ENCODE measurements around the gene ADGRF1. TPM values are rescaled to one million over a fixed set of nuclear protein-coding genes. Genes with fewer than 3 reads are reported as not detected.

The ADGRF1 gene
- total RNA-seq, 1 donor from 2014 or later = not detected

- DNase-seq (ENCODE audit: low spot score) = no peak
- H3K4me3 Mint-ChIP-seq = no peak overlapping the region
- no peaks in the 10 kb centered on the region for H3K9me3 Mint-ChIP-seq
- no peaks in the 10 kb centered on the region for H3K36me3 Mint-ChIP-seq (ENCODE audit: low read depth)
- H3K27me3 Mint-ChIP-seq (ENCODE audit: insufficient read depth) = peaks cover 9% of the 10 kb centered on the region
- no peak overlapping the region for H3K27ac Mint-ChIP-seq
- H3K4me1 Mint-ChIP-seq (ENCODE audit: low read depth) = no peaks in the 10 kb centered on the region
- intact Hi-C loops (cut with micrococcal nuclease) = no loop called here
These were observed 31.3 kb upstream of the ADGRF1 start for GRCh38 chr6:47073125-47074110.

- intact Hi-C loops (cut with micrococcal nuclease) = no loop called here
- Mint-ChIP-seq H3K9me3 (no peaks in the 10 kb centered on the region), H3K4me1 (ENCODE audit: low read depth) (no peaks in the 10 kb centered on the region), H3K27me3 (ENCODE audit: insufficient read depth) (peaks cover 9% of the 10 kb centered on the region), H3K36me3 (ENCODE audit: low read depth) (no peaks in the 10 kb centered on the region), H3K4me3 (no peak overlapping the region), H3K27ac (no peak overlapping the region)
- no peak for DNase-seq (ENCODE audit: low spot score)
These were observed 30.5 kb upstream of the ADGRF1 start for GRCh38 chr6:47072667-47073066.

GRCh38 chr6:47071681-47072080 lies 29.5 kb upstream of the ADGRF1 start:
- intact Hi-C loops (cut with micrococcal nuclease) = no loop called here

GRCh38 chr6:47070461-47070860 lies 28.3 kb upstream of the ADGRF1 start:
- Mint-ChIP-seq H3K4me1 (ENCODE audit: low read depth) (no peaks in the 10 kb centered on the region), H3K27me3 (ENCODE audit: insufficient read depth) (peaks cover 3% of the 10 kb centered on the region), H3K36me3 (ENCODE audit: low read depth) (no peaks in the 10 kb centered on the region), H3K9me3 (no peaks in the 10 kb centered on the region), H3K4me3 (no peak overlapping the region), H3K27ac (no peak overlapping the region)
- intact Hi-C loops (cut with micrococcal nuclease) = no loop called here
- no peak for DNase-seq (ENCODE audit: low spot score)

More at GRCh38 chr6:47071681-47072080, 29.5 kb upstream of the ADGRF1 start:
- Mint-ChIP-seq H3K4me3 (no peak overlapping the region), H3K36me3 (ENCODE audit: low read depth) (no peaks in the 10 kb centered on the region), H3K4me1 (ENCODE audit: low read depth) (no peaks in the 10 kb centered on the region), H3K27me3 (ENCODE audit: insufficient read depth) (peaks cover 3% of the 10 kb centered on the region), H3K27ac (no peak overlapping the region), H3K9me3 (no peaks in the 10 kb centered on the region)
- DNase-seq (ENCODE audit: low spot score) = no peak

GRCh38 chr6:47069156-47069555 lies 27.0 kb upstream of the ADGRF1 start:
- DNase-seq (ENCODE audit: low spot score) = no peak
- no peaks in the 10 kb centered on the region for H3K4me1 Mint-ChIP-seq (ENCODE audit: low read depth)
- intact Hi-C loops (cut with micrococcal nuclease) = no loop called here
- no peaks in the 10 kb centered on the region for H3K9me3 Mint-ChIP-seq
- H3K4me3 Mint-ChIP-seq = no peak overlapping the region
- H3K27ac Mint-ChIP-seq = no peak overlapping the region
- no peaks in the 10 kb centered on the region for H3K36me3 Mint-ChIP-seq (ENCODE audit: low read depth)
- peaks cover 3% of the 10 kb centered on the region for H3K27me3 Mint-ChIP-seq (ENCODE audit: insufficient read depth)

GRCh38 chr6:47066418-47066817 lies 24.3 kb upstream of the ADGRF1 start:
- no peak for DNase-seq (ENCODE audit: low spot score)
- Mint-ChIP-seq H3K4me3 (no peak overlapping the region), H3K36me3 (ENCODE audit: low read depth) (no peaks in the 10 kb centered on the region), H3K27me3 (ENCODE audit: insufficient read depth) (peaks cover 3% of the 10 kb centered on the region), H3K4me1 (ENCODE audit: low read depth) (no peaks in the 10 kb centered on the region), H3K27ac (no peak overlapping the region), H3K9me3 (no peaks in the 10 kb centered on the region)
- intact Hi-C loops (cut with micrococcal nuclease) = no loop called here

GRCh38 chr6:47064274-47064673 lies 22.1 kb upstream of the ADGRF1 start:
- Mint-ChIP-seq H3K4me3 (no peak overlapping the region), H3K4me1 (ENCODE audit: low read depth) (no peaks in the 10 kb centered on the region), H3K27ac (no peak overlapping the region), H3K9me3 (no peaks in the 10 kb centered on the region), H3K36me3 (ENCODE audit: low read depth) (no peaks in the 10 kb centered on the region), H3K27me3 (ENCODE audit: insufficient read depth) (peaks cover 2% of the 10 kb centered on the region)
- intact Hi-C loops (cut with micrococcal nuclease) = no loop called here
- no peak for DNase-seq (ENCODE audit: low spot score)

- Mint-ChIP-seq H3K36me3 (ENCODE audit: low read depth) (no peaks in the 10 kb centered on the region), H3K4me3 (no peak overlapping the region)
These were observed 20.2 kb upstream of the ADGRF1 start for GRCh38 chr6:47062346-47062745.

GRCh38 chr6:47061309-47062300 lies 19.5 kb upstream of the ADGRF1 start:
- H3K9me3 Mint-ChIP-seq = no peaks in the 10 kb centered on the region
- no peak for DNase-seq (ENCODE audit: low spot score)
- no peak overlapping the region for H3K27ac Mint-ChIP-seq
- no peaks in the 10 kb centered on the region for H3K4me1 Mint-ChIP-seq (ENCODE audit: low read depth)
- H3K36me3 Mint-ChIP-seq (ENCODE audit: low read depth) = no peaks in the 10 kb centered on the region
- intact Hi-C loops (cut with micrococcal nuclease) = no loop called here
- peaks cover 2% of the 10 kb centered on the region for H3K27me3 Mint-ChIP-seq (ENCODE audit: insufficient read depth)
- H3K4me3 Mint-ChIP-seq = no peak overlapping the region

More at GRCh38 chr6:47062346-47062745, 20.2 kb upstream of the ADGRF1 start:
- peaks cover 2% of the 10 kb centered on the region for H3K27me3 Mint-ChIP-seq (ENCODE audit: insufficient read depth)
- H3K9me3 Mint-ChIP-seq = no peaks in the 10 kb centered on the region
- H3K4me1 Mint-ChIP-seq (ENCODE audit: low read depth) = no peaks in the 10 kb centered on the region
- H3K27ac Mint-ChIP-seq = no peak overlapping the region
- intact Hi-C loops (cut with micrococcal nuclease) = no loop called here
- no peak for DNase-seq (ENCODE audit: low spot score)

- Mint-ChIP-seq H3K4me1 (ENCODE audit: low read depth) (no peaks in the 10 kb centered on the region), H3K4me3 (no peak overlapping the region), H3K27ac (no peak overlapping the region), H3K27me3 (ENCODE audit: insufficient read depth) (peaks cover 2% of the 10 kb centered on the region), H3K9me3 (no peaks in the 10 kb centered on the region), H3K36me3 (ENCODE audit: low read depth) (no peaks in the 10 kb centered on the region)
- intact Hi-C loops (cut with micrococcal nuclease) = no loop called here
- no peak for DNase-seq (ENCODE audit: low spot score)
These were observed 17.2 kb upstream of the ADGRF1 start for GRCh38 chr6:47059216-47059885.

- no peaks in the 10 kb centered on the region for H3K36me3 Mint-ChIP-seq (ENCODE audit: low read depth)
- H3K27ac Mint-ChIP-seq = no peak overlapping the region
- H3K4me3 Mint-ChIP-seq = no peak overlapping the region
- intact Hi-C loops (cut with micrococcal nuclease) = no loop called here
- DNase-seq (ENCODE audit: low spot score) = no peak
- no peaks in the 10 kb centered on the region for H3K4me1 Mint-ChIP-seq (ENCODE audit: low read depth)
- H3K9me3 Mint-ChIP-seq = no peaks in the 10 kb centered on the region
- peaks cover 2% of the 10 kb centered on the region for H3K27me3 Mint-ChIP-seq (ENCODE audit: insufficient read depth)
These were observed 15.9 kb upstream of the ADGRF1 start for GRCh38 chr6:47057830-47058540.

- H3K36me3 Mint-ChIP-seq (ENCODE audit: low read depth) = no peaks in the 10 kb centered on the region
- H3K9me3 Mint-ChIP-seq = no peaks in the 10 kb centered on the region
- intact Hi-C loops (cut with micrococcal nuclease) = no loop called here
- no peaks in the 10 kb centered on the region for H3K4me1 Mint-ChIP-seq (ENCODE audit: low read depth)
- DNase-seq (ENCODE audit: low spot score) = no peak
- no peak overlapping the region for H3K27ac Mint-ChIP-seq
- no peak overlapping the region for H3K4me3 Mint-ChIP-seq
- peaks cover 2% of the 10 kb centered on the region for H3K27me3 Mint-ChIP-seq (ENCODE audit: insufficient read depth)
These were observed 14.7 kb upstream of the ADGRF1 start for GRCh38 chr6:47056832-47057231.
